Daoy (cell line): ENCODE data around the gene ADRM1. TPM values are rescaled to one million over a fixed set of nuclear protein-coding genes. Genes with fewer than 3 reads are reported as not detected.

Source experiments
- DNase-seq: peaks from one replicate; pipeline ENCODE4 v3.0.0-alpha.2; 2015; ENCODE audit warnings: low read depth
- total RNA-seq: library from RNA; depleted of rRNA; stranded (reverse); fragments of >200 nt; shearing (Covaris generic); gene quantifications from 2 replicates; pipeline ENCODE4 v1.2.3, GENCODE V29; 2014

Gene ADRM1
- total RNA-seq, 1 experiment from 2014 or later = 390 TPM

DNA sequence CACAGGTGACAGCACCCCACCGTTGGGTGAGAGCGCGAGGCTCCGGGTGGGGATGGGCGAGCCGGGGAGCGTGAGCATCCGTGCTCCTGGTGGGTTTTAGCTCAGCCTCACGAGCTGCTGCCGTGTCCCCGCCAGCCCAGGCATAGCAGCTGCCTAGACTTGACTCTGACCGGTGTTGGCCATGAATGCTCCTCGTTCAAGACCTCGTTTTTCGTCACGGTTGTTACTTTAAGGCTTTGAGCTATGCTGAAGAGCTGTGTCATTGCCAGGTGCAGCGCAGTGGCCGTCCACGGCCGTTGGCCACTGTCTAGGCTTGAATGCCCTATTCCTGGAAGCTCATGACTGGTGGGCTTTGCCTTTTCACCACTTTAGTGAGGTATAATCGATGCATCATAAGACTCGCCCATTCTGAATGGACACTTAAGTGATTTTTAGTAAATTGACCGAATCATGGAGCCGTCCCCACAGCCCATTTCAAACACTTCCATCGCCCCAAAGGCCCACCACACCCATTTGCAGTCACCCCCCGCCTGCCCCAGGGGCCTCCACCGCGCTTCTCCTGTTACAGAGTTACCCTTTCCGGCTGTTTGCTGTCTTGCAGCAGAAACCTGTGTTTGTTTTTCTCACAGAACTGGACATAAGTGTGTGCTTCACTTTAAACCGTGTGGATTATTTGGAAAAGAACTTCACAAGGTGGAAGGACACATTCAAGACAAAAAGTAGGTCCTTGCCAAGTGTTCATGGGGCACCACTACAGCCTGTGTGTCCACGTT is 21.4 kb upstream of the ADRM1 start:
- no peak for DNase-seq

DNA sequence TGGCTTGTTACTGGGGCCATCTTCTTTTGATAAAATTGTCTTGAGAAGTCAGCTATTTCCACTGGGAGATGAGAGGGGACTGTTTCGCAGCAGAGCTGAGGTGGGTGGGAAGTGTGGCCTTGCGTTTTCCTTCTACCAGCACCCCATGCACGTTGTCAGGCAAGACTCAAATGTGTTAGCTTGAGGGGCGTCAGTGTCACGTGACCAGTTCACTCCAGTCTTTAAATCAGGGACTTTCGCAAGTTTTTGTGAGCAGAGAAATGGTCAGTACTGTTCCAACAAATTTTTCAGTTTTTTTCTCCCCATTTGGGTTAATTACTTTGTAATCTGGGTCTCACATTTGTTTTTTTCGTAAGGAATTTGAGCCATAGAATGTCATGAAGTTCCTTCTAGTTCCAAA is 20.7 kb upstream of the ADRM1 start:
- DNase-seq = no peak

DNA sequence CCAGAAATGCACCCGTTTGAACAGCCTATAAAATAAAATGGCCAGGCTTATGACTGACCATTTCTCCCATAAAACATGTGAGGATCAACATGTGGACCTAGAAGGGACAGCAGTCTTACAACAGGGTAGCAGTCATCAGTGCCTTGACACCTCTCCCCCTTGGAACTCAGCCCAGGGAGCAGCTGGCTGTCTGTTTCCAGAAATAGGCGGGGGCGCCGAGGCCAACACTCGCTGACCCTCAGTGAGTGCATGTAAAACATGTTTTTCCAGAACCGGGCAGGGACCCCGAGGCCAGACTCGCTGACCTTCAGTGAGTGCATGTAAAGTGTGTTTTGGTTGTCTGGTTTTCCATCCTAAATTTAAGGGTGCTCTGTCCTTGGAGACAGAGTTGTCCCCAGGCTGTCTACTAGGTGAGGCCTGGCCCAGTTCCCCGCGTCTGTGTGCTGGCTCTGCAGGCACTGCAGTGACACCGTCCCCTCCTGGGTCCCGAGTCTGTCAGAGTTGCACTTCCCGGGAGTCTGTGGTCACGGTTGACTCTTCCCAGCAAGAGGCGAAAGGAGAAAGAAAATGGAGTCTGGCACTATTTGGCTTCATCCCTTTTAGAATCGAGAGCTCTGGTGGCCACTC is 19.8 kb upstream of the ADRM1 start:
- DNase-seq = no peak

DNA sequence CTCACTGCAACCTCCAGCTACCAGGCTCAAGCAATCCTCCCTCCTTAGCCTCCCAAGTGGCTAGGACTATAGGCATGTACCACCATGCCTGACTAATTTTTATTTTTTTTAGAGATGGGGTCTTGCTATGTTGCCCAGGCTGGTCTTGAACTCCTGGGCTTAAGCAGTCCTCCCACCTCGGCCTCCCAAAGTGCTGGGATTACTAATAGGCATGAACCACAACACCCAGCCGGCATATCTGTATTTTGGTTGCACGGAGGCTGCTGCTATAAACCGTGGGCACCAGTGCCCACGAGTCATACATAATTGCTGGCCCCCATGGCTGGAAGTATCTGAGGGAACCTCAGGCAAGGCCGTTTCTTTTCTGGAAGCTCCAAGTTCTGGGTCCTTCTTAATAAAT is 18.3 kb upstream of the ADRM1 start:
- no peak for DNase-seq

DNA sequence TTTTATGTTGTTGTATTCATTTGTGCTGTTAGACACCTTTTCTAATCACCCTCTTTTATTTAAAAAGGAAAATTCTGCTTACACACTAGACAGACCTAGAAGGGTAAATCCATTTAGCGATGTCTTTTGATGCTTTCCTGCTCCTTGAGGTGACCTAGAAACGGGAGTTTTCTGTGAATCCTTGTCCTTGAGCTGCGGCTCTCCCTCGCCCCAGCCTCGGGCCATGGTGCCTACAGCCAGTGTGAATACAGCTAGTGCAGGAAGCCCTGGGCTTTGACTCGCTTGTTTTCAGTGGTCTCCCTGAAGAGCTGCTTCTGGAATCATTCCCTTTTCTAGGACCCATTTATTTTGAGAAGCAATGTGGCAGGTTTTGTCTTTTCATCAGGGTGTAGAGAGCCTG is 17.6 kb upstream of the ADRM1 start:
- no peak for DNase-seq

DNA sequence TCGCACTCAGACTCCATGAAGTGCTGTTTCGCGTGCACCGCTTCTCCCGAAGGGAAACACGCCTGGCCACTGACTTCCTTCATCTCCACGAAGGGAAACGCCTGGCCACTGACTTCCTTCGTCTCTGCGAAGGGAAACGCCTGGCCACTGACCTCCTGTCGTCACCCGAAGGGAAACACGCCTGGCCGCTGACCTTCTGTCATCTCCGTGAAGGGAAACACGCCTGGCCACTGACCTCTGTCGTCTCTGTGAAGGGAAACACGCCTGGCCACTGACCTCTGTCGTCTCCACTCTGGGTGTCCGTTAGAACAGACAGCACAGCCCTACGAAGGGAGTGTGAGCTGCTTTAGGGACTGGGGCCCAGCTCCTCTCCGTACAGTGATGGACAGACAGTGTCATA is 17.1 kb upstream of the ADRM1 start:
- no peak for DNase-seq

DNA sequence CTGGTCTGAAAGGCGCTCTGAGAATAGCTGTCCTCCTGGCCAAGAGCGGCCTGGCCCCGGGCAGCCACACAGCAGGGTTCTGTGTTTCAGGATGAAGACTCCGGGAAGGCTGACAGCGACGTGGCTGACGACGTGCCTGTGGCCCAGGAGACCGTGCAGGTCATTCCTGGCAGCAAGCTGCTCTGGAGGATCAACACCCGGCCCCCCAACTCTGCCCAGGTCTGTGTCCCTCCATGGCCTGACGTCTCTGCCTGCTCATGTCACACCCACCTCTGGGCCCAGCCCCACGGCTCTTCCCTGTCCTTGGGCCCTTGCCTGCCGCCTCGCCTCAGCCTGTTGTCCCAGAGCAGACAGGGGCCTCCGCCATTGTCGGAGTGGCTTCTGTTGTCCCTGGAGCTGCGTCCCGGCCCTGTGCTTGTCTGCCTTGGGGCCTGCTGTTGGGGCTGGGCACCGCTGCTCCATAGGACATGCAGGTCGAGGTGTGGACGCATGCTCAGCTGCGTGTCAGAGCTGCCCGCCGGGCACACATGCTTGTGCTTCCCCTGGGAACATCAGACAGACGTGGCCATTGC is 16.2 kb upstream of the ADRM1 start:
- no peak for DNase-seq

DNA sequence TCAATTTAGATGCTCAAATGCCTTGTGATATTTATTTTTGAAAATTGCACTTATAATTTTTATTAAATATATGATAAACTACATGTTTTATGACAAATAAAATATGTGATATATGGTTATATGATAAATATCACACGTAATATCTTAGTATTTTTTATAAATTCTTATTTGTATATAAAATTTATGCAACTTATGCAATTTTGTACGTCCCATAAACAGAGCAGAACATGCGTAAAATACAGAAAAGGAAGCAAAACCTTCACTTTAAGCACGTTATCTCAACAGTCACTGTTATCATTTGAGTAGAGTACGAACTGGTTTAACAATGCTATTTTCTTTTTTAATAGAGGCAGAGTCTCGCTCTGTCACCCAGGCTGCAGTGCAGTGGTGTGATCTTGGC is 15.7 kb upstream of the ADRM1 start:
- DNase-seq = no peak

DNA sequence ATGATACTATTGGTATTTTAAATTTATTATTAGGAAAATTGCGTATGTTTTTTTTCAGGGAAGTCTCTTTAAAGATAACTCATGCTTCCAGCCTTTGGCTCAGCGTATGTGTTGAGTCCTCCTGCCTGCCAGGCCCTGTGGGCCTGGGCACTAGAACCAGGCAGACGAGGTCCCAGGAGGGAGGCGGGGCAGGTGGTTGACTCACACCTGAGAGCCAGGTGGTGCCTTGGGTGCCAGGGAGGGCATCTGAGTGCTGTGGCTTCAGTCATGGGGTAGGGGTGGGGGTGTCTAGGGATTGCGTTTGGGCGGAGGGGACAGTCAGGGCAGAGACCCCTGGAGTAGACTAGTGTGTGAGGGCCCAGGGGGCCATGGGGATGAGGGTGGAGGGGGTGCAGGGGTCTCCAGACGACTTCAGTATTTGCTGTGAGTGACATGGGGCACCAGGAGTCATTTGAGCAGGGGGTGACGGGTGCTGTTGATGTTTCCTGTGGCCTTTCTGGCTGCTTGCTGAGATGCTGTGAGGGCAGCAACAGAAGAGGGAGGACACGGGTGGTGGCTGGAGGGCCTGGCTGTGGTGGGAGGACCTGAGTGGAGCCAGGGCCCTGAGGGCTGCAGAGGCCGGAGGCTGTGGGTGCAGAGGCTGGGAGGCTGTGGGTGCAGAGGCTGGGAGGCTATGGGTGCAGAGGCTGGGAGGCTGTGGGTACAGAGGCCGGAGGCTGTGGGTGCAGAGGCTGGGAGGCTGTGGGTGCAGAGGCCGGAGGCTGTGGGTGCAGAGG is 14.8 kb upstream of the ADRM1 start:
- DNase-seq = no peak

DNA sequence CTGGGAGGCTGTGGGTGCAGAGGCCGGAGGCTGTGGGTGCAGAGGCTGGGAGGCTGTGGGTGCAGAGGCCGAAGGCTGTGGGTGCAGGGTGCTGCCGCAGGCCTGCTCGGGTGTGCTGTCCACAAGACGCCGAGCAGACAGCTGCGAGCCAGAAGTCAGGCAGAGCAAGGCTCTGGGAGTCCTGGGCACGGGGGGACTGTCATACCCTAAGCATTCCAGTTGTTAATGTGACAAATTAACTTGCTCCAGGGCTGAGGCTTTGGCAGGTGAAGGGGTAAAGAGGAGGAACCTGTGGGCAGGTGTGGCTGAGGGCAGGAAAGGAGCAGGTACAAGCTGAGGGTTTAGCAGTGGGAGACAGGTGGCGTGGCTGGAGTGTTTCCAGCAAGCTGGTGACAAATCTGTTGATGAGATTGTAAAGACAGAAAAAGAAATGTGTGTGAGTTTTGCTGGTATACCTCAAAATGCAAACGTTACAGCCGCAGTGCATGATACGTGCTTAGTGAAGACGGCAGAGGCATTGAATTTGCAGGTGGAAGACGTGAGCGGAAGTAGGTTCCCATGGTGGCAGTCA is 14.2 kb upstream of the ADRM1 start:
- DNase-seq = no peak

DNA sequence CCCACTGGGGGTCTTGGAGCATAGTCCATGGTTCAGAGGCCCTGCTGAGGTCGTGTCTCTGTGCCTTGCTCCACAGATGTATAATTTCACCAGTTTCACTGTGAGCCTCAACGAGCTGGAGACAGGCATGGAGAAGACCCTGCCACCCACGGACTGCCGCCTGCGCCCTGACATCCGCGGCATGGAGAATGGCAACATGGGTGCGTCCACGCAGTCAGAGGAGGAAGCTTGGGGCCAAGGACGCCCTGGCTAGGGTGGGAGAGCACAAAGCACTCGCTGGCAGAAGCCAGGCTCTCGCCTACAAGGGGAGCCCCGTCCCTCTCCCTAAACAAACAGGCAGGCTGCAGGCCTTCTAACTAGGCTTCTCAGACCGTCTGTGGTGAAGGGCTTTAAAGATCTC is 13.7 kb upstream of the ADRM1 start:
- no peak for DNase-seq

DNA sequence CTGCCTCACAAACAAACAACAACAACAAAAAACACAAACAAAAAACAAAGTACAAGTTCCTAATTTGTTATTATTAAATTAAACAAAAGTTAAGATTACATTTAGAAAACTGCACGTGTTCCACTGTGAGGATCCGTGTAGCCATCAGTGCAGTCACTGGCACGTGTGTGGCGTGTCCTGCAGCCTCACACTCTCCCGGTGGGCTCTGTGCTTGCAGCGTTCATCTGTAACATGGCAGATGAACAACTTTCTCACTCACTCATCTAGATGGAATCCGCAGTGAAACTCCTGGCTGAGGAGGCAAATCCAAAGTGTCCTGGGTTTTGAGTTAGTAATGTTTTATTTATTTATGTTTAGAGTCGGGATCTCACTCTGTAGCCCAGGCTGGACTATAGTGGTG is 12.9 kb upstream of the ADRM1 start:
- DNase-seq = no peak

DNA sequence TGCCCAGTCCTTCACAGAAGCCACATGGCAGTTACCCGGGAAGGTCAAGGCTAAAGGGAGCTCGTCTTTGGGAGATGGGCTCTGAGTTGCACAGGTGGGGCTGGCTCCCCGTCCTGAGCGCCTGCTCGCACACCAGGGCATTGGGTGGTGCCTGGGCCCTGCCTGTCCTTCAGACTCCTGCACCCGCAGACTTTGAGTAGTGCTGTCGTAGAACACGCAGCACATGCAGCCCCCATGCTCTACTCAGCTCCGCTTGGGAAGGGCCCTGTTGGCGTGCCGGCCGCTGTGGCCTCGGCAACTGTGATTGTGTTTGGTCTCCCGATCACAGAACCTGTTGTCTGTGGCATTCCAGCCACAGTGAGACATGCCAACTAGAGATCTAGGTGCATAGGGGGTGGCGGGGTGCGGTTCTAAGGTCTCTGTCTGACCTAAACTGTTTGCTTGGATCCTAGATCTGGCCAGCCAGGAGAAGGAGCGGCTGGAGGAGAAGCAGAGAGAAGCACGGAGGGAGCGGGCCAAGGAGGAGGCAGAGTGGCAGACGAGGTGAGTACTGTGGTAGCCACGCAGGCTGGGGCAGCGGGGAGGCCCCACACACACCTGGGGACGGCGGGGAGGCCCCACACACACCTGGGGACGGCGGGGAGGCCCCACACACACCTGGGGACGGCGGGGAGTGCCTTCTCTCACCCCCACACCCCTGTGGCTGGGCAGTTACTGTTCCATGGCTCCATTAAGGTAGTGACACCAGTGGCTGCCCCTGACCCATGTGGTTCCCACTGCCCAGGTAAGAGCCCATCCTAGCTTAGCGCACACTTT is 11.3 kb upstream of the ADRM1 start:
- DNase-seq = no peak

DNA sequence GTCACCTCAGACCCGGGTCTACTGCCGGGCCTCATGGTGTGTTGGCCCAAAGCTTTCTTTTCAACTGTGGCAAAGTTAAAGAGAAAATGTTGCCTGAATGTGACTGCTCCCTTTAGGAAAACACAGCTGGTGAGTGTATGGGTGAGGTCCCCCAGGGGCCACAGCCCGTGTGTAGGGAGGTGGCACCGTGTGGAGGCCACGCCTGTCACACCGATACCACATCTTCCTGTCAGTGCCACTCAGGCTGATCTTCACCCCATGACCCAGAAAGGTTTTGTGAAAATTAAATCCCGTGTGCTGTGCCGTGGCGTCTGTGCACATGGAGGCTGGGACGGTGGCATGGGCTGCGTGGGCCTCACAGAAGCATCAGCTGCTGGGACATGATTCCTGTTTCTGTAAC is 10.7 kb upstream of the ADRM1 start:
- DNase-seq = no peak

DNA sequence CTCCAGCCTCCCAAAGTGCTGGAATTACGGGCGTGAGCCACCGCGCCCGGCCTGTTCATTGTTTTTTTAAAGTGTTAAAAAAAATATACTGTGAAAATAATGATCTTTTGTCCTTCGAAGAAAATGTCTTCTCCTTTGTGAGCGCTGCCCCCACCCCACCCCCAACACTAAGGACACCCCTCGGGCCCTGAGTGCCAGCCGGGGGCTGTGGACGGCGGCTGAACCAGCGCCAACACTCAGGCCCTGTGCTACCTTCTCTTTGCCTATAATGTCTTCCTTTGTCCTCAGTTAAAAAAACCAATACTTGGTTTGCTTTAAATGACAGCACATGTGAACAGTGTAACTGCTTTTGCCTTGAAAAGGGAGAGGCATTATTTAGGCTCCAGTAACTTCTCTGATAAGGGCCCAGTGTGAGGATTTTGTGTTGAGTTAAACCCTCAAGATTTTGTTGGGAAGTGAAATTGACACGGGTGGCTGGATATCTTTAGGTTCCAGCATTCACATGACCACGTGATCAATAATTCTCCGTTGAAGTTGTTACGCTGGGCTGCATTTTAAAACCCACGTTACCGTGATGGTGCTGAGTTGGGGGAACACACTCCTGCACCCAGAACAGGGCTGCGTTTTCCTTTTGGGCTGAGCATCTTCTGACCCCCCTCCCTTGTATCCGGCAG is 9.5 kb upstream of the ADRM1 start:
- DNase-seq = no peak

DNA sequence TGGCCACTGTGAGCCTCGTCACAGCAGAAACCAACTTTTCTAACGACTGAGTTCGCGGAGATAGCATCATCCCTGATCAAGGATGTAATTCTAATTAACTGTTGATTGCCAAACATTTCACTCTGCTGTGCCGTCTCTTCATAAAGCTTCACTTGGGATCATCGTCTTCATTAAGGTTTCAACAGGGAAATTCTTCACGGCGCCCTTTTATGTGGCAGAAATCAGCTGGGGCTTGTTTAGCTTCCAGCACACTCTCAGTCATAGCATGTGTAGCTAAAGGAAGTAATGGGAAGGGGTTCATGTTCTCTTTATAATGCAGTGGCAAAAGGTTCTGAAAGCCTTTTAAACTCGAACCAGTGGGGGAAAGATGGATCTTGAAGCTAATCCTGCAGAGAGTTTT is 8.9 kb upstream of the ADRM1 start:
- DNase-seq = no peak

DNA sequence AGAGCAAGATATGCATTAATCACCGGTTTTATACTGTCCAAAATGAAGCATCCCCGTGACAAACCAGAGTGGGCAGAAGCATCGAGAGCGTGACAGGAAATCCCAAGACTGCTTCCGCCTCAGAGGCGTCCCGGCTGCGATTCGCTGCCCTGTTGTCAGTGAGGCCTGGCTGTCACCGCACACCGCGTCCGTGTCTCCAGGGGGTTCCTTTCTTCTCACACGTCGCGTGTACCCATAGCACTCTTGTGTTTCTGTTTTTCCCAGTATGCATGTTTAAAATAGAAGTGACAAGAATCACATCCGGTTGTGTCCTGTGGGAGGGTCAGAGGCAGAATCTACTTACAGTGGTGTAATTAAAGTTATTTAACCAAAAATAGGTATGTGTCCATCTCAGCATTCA is 8.3 kb upstream of the ADRM1 start:
- no peak for DNase-seq

DNA sequence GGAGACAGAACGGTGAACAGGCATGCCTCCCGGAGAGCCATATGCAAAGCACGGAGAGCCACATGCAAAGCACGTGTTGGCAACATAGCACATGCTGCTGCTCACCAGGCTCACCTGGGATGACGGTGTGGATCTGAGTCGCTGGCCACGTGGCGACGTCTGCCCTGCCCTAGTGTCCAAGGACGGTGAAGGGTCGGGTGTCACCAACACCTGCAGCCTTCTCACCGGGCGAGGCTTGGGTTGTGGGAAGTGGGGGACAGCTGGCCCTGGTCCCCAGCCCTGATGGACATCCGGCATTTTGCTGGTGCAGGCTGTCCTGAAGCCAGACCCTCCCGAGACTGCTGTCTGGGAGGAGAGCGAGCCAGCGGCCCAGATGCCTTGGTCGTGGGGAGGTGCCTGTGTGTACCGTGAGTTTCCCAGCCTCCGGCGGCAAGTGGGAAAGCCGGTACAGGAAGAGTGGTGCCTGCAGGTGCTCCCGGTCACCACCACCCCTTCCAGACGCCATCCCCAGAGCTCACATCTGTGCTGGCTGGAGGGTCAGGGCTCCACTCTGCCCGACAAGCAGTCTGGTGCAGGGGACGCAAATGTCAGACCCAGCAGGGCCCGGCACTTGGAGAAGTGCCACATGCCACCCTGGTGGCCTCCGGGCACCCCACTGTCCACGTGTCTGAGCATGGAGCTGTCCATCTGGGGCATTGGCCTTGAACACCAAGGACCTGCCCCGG is 5.9 kb upstream of the ADRM1 start:
- DNase-seq = no peak

DNA sequence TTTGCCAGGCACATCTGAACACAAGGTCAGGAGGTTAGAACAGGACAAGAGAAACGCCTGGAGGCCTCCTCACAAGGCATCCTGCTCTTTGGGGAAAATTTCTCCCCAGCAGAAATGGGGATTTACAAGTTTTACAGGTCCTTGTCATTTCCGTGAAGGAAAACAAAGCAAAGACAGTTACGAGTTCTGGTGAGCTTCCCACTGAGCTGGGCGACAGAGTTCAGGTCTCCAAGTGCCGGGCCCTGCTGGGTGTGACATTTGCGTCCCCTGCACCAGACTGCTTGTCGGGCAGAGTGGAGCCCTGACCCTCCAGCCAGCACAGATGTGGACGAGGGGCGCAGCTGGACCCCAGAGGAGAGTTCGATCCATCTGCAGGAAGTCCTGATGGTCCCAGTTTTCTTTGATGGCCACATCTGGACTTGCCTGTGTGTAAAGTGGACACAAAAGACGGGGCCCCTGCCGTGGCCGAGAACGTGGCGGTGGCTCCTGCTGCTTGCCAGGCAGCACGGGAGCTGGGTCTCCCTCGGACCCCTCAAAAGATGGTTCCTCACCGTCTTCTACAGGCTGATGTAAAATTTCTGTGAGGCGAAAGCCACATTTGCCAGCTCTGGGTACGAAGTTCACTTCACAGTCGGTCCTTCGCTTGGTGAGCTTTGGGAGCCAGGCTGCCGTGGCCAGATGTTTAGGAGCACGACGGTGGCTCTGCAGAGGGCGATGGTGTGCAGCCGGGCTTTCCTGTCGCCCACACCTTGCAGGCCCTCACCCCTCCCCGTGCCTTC is 5.2 kb upstream of the ADRM1 start:
- no peak for DNase-seq
